HepG2 (cell line): ENCODE results near the gene RBM34. TPM values are rescaled to one million over a fixed set of nuclear protein-coding genes. Genes with fewer than 3 reads are reported as not detected.

Experiments
- ATAC-seq: fragments of 200-7000 bp; cut with Tn5 transposase; 3 replicates; pipeline ENCODE4 v1.9.1; 2020; ENCODE audit warnings: mild to moderate bottlenecking, moderate library complexity
- BruUV-seq: library from RNA; stranded (reverse); fragments of 400-500 nt; replicated peaks from 2 replicates; lab custom pipeline; 2021; lab: Mats Ljungman, UMichigan
- CTCF ChIA-PET: fragments of 300-600 bp; formaldehyde crosslinking; extraction: SDS; loops from one replicate; lab custom pipeline; 2021; ENCODE audit warnings: low total read pairs, inconsistent platforms, low intra/inter-chr PET ratio; lab: Yijun Ruan, JAX
- POLR2A ChIA-PET: fragments of 350-600 bp; sonication (Branson Sonifier 250); formaldehyde crosslinking; loops from one replicate; lab custom pipeline; 2020; ENCODE audit warnings: antibody characterized with exemption, inconsistent platforms; lab: Yijun Ruan, JAX
- DNase-seq: peaks from one replicate; pipeline ENCODE4 v3.0.0-alpha.2; 2015; ENCODE audit warnings: low spot score
- FAIRE-seq: peaks from 3 replicates; lab custom pipeline; 2011; peaks lifted over from hg19 to GRCh38; lab: Jason Lieb, UNC
- H2AFZ ChIP-seq: one replicate; pipeline ENCODE4 v1.6.1; 2011; ENCODE audit warnings: low read length, inconsistent platforms
- H3K27ac ChIP-seq: fragments of 300-600 bp; 3 replicates; pipeline ENCODE4 v1.8.0; 2011; ENCODE audit warnings: mixed run types, mild to moderate bottlenecking, mixed read lengths, low read length, inconsistent platforms; ENCODE audit not compliant: insufficient read depth; ENCODE audit errors: extremely low read length
- H3K27me3 ChIP-seq, 2 experiments: fragments of 200-600 bp in 1 of 2; 2 replicates in 1 of 2; 3 replicates in 1 of 2; pipeline versions ENCODE4 v1.6.0 to v1.8.0; 2011; ENCODE audit warnings: low read length in 2 of 2, mild to moderate bottlenecking in 2 of 2, moderate library complexity in 2 of 2, inconsistent platforms in 1 of 2; ENCODE audit not compliant: insufficient read depth in 2 of 2, control insufficient read depth in 1 of 2
- H3K36me3 ChIP-seq, 2 experiments: fragments of 200-600 bp in 1 of 2; replicated peaks in 1 of 2; 2 replicates in 1 of 2; 3 replicates in 1 of 2; pipeline versions ENCODE4 v1.5.1 to v1.8.0; 2011; ENCODE audit warnings: low read length in 2 of 2, inconsistent platforms in 1 of 2; ENCODE audit not compliant: insufficient read depth in 2 of 2, control insufficient read depth in 1 of 2
- H3K4me1 ChIP-seq: 2 replicates; pipeline ENCODE4 v1.5.1; 2012; ENCODE audit warnings: low read length, inconsistent platforms; ENCODE audit not compliant: insufficient read depth
- H3K4me2 ChIP-seq: 2 replicates; pipeline ENCODE4 v1.6.0; 2011; ENCODE audit warnings: low read depth, low read length, inconsistent platforms
- H3K4me3 ChIP-seq, 3 experiments: fragments of 200-600 bp in 1 of 3; sonication (generic), shearing (Covaris generic) in 1 of 3; replicated peaks in 1 of 3; 2 replicates each; pipeline ENCODE4 v1.5.1; 2011 to 2016; ENCODE audit warnings: low read length in 3 of 3, inconsistent platforms in 2 of 3, low read depth in 2 of 3, mild to moderate bottlenecking in 2 of 3, control low read depth in 1 of 3, mixed read lengths in 1 of 3; ENCODE audit not compliant: insufficient read depth in 1 of 3
- H3K79me2 ChIP-seq: one replicate; pipeline ENCODE4 v1.6.1; 2011; ENCODE audit warnings: low read length, inconsistent platforms; ENCODE audit not compliant: insufficient read depth
- H3K9ac ChIP-seq: 2 replicates; pipeline ENCODE4 v1.6.0; 2011; ENCODE audit warnings: mild to moderate bottlenecking, low read depth, low read length, inconsistent platforms; ENCODE audit not compliant: insufficient read depth
- H3K9me3 ChIP-seq: 2 replicates; pipeline ENCODE4 v1.5.1; 2012; ENCODE audit warnings: mild to moderate bottlenecking, low read length
- H4K20me1 ChIP-seq: 2 replicates; pipeline ENCODE4 v1.6.0; 2011; ENCODE audit warnings: inconsistent platforms, mild to moderate bottlenecking, low read length, moderate library complexity; ENCODE audit not compliant: insufficient read depth
- AGO2 ChIP-seq: fragments of 200-400 bp; formaldehyde crosslinking; optimal IDR thresholded peaks from 2 replicates; pipeline ENCODE3; 2017; ENCODE audit warnings: mild to moderate bottlenecking, low read depth, low read length, moderate library complexity
- MBD4 ChIP-seq: IDR thresholded peaks from 2 replicates; pipeline ENCODE4 v1.6.1; 2012; ENCODE audit warnings: low read length, inconsistent platforms, borderline replicate concordance
- NFIC ChIP-seq: IDR thresholded peaks from 2 replicates; pipeline ENCODE4 v1.6.1; 2012; ENCODE audit warnings: mild to moderate bottlenecking, low read length, inconsistent platforms
- POLR2A ChIP-seq, 2 experiments: IDR thresholded peaks; 2 replicates each; pipeline ENCODE4 v1.6.1; 2011; ENCODE audit warnings: low read depth in 2 of 2, low read length in 2 of 2, mild to moderate bottlenecking in 1 of 2, moderate library complexity in 1 of 2; ENCODE audit not compliant: insufficient read depth in 1 of 2
- RBM22 ChIP-seq: fragments of 200-400 bp; formaldehyde crosslinking; optimal IDR thresholded peaks from 2 replicates; pipeline ENCODE3; 2017; ENCODE audit warnings: mild to moderate bottlenecking, low read length, moderate library complexity
- RFXANK ChIP-seq: IDR thresholded peaks from 2 replicates; pipeline ENCODE4 v1.6.1; 2016
- SALL1 ChIP-seq: sonication (generic); formaldehyde crosslinking; IDR thresholded peaks from 2 replicates; pipeline ENCODE4 v1.8.0; 2022; ENCODE audit warnings: mild to moderate bottlenecking, missing genetic modification reagents
- TERF1 ChIP-seq: sonication (generic); formaldehyde crosslinking; IDR thresholded peaks from 2 replicates; pipeline ENCODE4 v1.8.0; 2022; ENCODE audit warnings: mild to moderate bottlenecking, missing genetic modification reagents, moderate library complexity
- ZNF230 ChIP-seq: sonication (generic); formaldehyde crosslinking; IDR thresholded peaks from 2 replicates; pipeline ENCODE4 v1.4.0; 2020; ENCODE audit warnings: mild to moderate bottlenecking, missing genetic modification reagents
- ZNF460 ChIP-seq: sonication (generic); formaldehyde crosslinking; IDR thresholded peaks from 2 replicates; pipeline ENCODE4 v1.5.1; 2020; ENCODE audit warnings: missing genetic modification reagents, mild to moderate bottlenecking, borderline replicate concordance
- ZNF777 ChIP-seq: sonication (generic); formaldehyde crosslinking; IDR thresholded peaks from 2 replicates; pipeline ENCODE4 v1.4.0; 2020; ENCODE audit warnings: missing genetic modification reagents
- whole genome bisulfite sequencing: methylation state at CpG from one replicate; pipeline ENCODE4 v1.1.6; 2017; ENCODE audit warnings: low lambda C conversion rate; 5-methylcytosine and 5-hydroxymethylcytosine counted together
- in situ Hi-C: cut with HindIII; loops from 2 replicates; pipeline ENCODE4 v1.10.0; 2017; ENCODE audit warnings: low pct_unique_long_range_greater_than_20kb; ENCODE audit not compliant: extremely low pct_ligation_motif_present
- intact Hi-C: fragments of 100-400 bp; cut with micrococcal nuclease; formaldehyde crosslinking; loops from one replicate; pipeline ENCODE4 v1.10.0; 2022; ENCODE audit not compliant: unreplicated experiment
- polyA plus RNA-seq, 8 experiments: library from polyadenylated mRNA; depleted of rRNA in 3 of 8; stranded (reverse) in 7 of 8; unstranded in 1 of 8; fragments of >200 nt; fragmentation: Illumina TruSeq in 4 of 8; extraction: Trizol in 4 of 8; gene quantifications; 2 replicates each; pipeline versions ENCODE4 v1.2.1 to v1.2.3, GENCODE V29; 2011 to 2016; ENCODE audit warnings: low read depth in 4 of 8, missing spikeins in 1 of 8, mixed read lengths in 1 of 8; ENCODE audit not compliant: insufficient read depth in 1 of 8
- total RNA-seq, 5 experiments: library from RNA; depleted of rRNA; stranded (reverse); fragments of >200 nt; fragmentation: Illumina TruSeq; extraction: Trizol; gene quantifications; 2 replicates each; pipeline ENCODE4 v1.2.3, GENCODE V29; 2016; ENCODE audit warnings: low read depth in 1 of 5
- TF ChIP-seq, protein P1 (sequence below): IDR thresholded peaks from 2 replicates; pipeline ENCODE4 v1.6.1; 2018; ENCODE audit warnings: missing genetic modification reagents, mild to moderate bottlenecking, missing compliant biosample characterization
- TF ChIP-seq, protein P2 (sequence below): sonication (generic); formaldehyde crosslinking; IDR thresholded peaks from 2 replicates; pipeline ENCODE4 v1.8.0; 2022; ENCODE audit warnings: mild to moderate bottlenecking, missing genetic modification reagents, moderate library complexity

Gene RBM34
- total and polyA plus RNA-seq, 2 of the 13 experiments (the other 11 are each of a cell fraction or from before 2014, with no cell fraction given): 34.7 to 73.0 TPM

DNA sequence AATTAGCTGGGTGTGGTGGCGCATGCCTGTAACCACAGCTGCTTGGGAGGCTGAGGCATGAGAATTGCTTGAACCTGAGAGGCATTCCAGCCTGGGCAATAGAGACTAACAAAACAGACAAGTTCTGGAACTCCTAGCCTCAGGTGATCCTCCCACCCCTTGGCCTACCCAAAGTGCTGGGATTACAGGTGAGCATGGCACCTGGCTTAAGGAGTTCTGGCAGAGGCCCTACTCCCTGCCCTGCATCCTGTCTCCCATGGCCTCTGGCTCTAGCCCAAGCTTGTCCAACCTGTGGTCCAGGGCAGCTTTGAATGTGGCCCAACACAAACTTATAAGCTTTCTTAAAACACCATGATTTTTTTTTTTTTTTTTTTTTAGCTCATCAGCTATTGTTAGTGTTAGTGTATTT lies 52.9 kb downstream of the RBM34 start:
- CTCF ChIA-PET: no interaction called here
- H3K9ac ChIP-seq: no peak overlapping the region
- H3K27ac ChIP-seq: no peak overlapping the region
- TF ChIP-seq ZNF777: no peak
- no peak for TF ChIP-seq ZNF230
- peak; percentile 6 for TF ChIP-seq RBM22
- TF ChIP-seq, protein P1, sequence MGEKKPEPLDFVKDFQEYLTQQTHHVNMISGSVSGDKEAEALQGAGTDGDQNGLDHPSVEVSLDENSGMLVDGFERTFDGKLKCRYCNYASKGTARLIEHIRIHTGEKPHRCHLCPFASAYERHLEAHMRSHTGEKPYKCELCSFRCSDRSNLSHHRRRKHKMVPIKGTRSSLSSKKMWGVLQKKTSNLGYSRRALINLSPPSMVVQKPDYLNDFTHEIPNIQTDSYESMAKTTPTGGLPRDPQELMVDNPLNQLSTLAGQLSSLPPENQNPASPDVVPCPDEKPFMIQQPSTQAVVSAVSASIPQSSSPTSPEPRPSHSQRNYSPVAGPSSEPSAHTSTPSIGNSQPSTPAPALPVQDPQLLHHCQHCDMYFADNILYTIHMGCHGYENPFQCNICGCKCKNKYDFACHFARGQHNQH: no peak
- TF ChIP-seq ZNF460: peak; percentile 44; the same call in 1 of the 2 replicates
- TF ChIP-seq NFIC: no peak
- TF ChIP-seq MBD4: peak; percentile 25; the same call in 1 of the 2 replicates
- TF ChIP-seq AGO2: peak; percentile 41
- no peak for TF ChIP-seq RFXANK (CRISPR knock-in tag)
- TF ChIP-seq, protein P2, sequence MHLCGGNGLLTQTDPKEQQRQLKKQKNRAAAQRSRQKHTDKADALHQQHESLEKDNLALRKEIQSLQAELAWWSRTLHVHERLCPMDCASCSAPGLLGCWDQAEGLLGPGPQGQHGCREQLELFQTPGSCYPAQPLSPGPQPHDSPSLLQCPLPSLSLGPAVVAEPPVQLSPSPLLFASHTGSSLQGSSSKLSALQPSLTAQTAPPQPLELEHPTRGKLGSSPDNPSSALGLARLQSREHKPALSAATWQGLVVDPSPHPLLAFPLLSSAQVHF (CRISPR knock-in tag): no peak
- peak; percentile 34; a peak in 1 of 4 replicates for TF ChIP-seq POLR2A (IDR thresholded peaks at IDR 0.05; ENCODE audit: insufficient read depth in 1 of 2, low read depth in 2 of 2, low read length in 2 of 2)
- no peak for TF ChIP-seq SALL1 (CRISPR knock-in tag)
- no peak for TF ChIP-seq TERF1 (CRISPR knock-in tag)
- H3K9me3 ChIP-seq: no peaks in the 10 kb centered on the region
- in situ Hi-C loops (no loop called here), intact Hi-C loops (loop anchor here (10.0 kb wide), 1 partner anchor 57 kb away; the partner anchor contains the start of gene RBM34)
- POLR2A ChIA-PET: no interaction called here
- ATAC-seq (no peak), FAIRE-seq (no peak), DNase-seq (no peak)
- H3K79me2 ChIP-seq: peaks cover 15% of the 10 kb centered on the region
- H4K20me1 ChIP-seq: peaks cover 40% of the 10 kb centered on the region
- H3K4me3 ChIP-seq: no peak overlapping the region
- H3K4me1 ChIP-seq: peaks cover 24% of the 10 kb centered on the region
- no TSS peak for BruUV-seq
- H3K36me3 ChIP-seq: peaks cover 14 to 46% of the 10 kb centered on the region in 2 experiments
- no peak overlapping the region for H2AFZ ChIP-seq
- WGBS: 100% methylated on average over 1 of the region's 1 CpG
- no peak overlapping the region for H3K4me2 ChIP-seq
- no peaks in the 10 kb centered on the region for H3K27me3 ChIP-seq
